ENCODE results near the gene PNPLA2.
A peak's percentile ranks its signal among the peaks of the same experiment; 100 is the strongest.

Gene PNPLA2

DNA sequence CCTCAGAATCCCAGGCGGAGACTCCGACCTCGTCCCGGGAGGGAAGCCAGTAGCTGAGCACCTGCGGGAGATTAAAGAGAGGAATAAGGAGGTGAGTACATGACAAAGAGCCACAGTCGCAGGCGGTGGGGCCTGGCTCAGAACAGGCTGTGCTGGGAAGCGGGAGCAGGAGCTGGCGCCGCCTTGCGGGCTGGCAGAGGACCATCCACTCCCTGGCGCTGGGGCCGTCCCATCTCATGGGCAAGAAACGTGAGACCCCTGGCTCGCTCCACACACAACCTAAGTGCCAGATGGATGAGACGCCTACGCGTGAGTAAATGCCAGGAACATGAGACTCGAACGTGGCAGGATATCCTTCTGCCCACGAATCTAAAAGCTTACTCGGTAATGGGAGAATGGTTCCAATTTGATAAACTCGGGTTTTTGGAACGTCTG, 35.1 kb upstream of the PNPLA2 start:
- DNase-seq (ENCODE audit: low read depth in 2 of 2) = no peak

DNA sequence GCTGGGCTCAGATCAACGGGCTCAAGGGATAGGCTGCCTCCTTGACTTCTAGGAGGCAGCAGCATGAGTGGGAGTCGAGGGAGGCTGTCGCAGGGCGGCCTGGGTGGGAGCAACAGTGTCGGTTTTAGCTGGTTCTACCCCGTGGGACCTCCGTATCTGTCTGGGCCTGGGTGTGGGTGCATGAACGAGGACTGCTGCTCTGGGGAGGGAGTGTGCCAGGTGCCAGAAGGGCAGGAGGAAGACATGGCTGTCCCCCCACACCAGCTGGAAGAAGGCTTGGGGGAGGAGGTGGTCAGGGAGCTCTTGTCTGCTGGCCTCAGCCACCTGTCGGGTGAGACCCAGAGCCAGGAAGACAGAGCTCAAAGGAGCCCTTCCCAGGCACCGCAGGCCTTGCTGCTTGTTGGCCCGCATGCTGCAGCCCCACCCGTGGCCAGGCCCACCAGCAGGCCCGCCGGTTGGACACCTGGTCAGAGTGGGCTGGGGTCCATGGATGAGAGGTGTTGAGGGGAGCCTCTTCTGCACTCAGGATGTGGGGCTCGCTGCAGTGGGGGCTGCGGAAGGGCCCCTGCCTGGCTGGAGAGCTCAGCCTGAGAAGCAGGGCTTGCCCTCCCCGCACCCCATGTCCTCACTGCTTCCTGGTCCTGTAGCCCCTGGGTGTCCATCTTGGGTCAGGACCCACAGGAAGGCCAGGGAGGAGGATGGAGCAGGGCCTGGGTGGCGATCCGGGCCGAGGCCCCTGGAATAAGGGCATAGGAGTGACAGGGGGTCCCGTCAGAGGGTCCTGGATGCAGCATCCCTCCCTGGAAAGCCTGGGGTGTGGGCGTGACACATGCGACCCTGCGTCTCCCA, 32.3 kb upstream of the PNPLA2 start:
- no peak for DNase-seq (ENCODE audit: low read depth in 2 of 2)

DNA sequence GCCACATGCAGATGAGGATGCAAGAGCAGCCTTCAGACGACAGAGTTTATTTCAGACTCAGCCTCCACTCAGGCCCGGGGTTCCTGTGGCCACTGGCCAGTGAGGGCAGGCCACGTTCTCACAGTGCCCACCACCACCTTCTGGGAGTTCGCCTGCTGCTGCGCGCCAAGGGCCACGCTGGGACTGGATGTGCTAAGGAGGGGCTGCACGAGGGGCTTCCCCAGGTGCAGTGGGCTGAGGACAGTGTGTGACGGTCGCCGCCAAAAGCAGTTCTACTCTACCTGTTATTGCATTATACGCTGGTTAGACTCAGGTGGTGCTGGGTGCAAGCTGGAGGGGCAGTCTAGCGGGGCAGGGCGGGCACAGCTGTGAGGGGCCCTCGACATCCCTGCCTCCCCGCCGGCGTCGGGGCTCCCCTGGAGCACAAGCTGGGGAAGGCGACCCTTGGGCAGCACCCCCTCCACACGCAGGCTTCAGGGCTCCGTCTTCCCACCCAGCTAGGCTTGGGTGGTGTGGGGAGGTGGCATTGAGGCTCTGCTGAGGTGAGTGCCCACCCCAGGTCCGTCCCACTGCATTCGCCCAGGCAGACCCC, 31.5 kb upstream of the PNPLA2 start:
- DNase-seq (ENCODE audit: low read depth in 2 of 2) = no peak

DNA sequence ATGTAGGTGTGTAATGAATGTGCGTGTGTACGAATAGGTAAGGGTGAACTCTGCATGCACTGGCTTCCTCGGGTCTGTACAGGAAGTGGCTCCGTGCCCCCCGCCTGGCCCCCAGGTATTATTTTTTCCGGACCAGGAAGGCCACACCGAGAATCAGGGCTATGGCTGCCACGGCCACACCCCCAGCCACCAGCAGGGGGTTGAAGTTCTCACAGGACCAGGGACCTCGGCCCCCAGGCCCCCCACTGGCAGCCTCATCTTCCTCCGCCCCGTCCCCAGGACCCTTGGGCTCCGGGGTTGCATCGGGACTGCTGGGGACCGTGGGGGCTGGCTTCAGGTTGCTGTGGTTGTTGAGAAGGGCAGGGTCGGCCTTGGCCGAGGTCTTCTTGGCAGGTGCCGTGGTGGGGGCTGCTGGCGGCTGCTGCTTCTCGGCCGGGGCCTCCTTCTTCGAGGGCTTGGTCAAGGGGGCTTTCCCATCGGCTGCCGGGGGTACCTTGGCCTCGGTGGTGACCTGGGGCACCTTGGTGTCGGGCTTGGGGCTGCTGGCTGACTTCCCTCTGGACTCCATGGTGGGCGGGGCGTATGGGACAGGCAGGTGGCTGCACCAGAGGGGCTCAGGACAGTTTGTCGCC, 30.6 kb upstream of the PNPLA2 start:
- no peak for DNase-seq (ENCODE audit: low read depth in 2 of 2)

DNA sequence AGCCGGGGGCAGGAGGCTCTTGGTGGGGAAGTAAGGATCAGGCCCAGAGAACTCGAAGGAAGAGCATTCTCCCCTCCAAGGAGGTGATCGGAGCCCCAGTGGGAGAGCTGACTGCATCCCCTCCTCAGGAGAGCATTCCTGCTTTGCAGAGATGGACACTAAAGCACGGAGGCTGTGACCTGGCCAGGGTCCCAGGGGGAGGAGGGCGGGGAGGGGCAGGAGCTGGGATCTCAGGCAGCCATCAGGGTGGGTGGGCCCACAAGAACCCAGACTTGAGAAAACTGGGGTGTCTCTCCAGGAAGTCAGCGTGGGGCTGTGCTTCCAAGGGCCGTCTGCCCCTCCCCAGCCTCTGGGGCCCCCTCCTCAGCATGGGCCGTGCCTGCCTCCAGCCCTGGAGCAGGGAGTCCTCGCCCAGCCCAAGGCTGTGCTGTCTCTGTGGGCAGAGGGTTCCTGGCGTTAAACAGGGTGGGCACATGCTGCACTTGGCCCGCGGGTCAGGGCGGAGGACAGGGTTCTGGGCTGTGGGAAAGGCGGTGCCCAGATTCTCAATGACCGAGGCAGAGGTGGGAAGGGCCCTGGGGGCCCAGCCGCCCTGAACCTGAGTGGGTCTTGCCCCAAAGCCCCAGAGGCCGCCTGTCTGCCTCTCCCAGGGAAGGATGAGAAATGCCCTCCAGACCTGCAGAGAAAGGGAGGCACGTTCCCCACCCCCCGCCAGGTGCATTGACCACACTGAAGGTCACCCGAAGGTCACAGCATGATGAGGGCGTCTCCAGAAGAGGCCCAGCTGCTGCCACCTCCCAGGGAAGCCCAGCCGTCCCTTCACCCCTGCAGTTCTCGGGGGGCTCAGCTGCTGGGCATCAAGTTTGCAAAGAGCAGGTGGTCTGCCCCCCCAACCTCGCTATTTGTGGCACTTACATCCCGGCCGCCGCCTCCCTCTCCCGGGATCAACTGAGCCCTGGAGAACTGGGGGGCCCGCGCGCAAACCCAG, 29.5 kb upstream of the PNPLA2 start:
- DNase-seq (ENCODE audit: low read depth in 2 of 2) = no peak

DNA sequence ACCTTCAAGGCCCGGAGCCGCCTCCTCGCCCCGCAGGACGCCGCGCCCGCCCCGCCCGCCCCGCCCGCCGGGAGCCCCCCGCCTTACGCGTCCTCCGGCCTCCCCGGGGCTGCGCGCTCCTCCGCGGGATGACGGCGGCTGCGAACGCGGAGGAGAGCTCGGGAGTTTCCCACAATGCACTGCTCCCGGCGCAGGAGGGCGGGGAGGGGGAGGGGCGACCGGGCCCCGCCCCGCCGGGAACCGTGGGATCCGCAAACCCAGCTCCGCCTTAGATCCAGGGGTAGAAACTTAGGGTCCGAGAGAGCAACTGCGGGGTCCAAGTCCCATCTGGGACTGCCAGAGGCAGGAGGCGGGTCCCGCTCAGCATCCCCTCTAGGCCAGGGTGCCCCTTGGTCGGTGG, 28.8 kb upstream of the PNPLA2 start, which contains the start of gene CEND1:
Gene CEND1 (minus strand): TSS at position 148 of the 400 bp plus-strand sequence. CDS start 1,514 bp downstream, outside the sequence.
- DNase-seq (ENCODE audit: low read depth in 2 of 2) = no peak

DNA sequence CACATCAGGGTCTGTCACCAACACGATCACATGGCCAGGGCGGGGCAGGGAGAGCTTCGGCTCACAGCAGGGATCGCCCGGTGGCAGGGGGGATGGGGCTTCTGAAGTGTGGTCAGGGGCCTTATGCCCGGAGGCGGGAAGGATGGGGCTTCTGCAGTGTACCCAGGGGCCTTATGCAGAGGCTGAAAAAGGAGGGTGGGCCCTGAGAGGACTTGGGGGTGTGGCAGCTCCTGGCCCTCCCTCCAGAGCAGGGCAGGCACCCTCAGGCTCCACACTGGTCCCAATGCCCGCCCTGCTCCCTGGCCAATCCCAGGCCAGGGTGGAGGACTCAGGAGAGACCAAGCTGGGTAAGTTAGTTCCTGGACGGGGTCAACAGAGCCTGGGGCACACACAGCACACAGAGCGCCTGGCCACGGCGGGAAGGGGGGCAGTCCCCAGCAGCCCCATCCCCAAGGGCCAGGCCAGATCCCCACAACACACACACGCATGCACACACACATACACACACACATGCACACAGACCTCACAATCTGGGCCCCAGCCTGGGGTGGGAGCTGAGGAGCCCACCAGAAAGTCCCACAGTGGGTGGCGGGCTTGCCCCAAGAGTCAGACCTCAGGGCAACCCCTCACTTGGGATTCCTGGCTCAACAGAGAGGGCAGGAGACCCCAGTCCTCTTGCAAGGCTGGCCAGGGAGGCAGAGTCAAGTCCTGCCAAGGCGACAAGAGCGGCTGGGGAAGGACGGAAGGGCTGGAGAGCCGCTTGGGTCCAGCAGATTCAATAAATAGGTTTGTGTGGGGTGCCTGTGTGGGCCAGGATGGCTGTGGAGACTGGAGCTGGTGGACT, 27.8 kb upstream of the PNPLA2 start:
- no peak for DNase-seq (ENCODE audit: low read depth in 2 of 2)

DNA sequence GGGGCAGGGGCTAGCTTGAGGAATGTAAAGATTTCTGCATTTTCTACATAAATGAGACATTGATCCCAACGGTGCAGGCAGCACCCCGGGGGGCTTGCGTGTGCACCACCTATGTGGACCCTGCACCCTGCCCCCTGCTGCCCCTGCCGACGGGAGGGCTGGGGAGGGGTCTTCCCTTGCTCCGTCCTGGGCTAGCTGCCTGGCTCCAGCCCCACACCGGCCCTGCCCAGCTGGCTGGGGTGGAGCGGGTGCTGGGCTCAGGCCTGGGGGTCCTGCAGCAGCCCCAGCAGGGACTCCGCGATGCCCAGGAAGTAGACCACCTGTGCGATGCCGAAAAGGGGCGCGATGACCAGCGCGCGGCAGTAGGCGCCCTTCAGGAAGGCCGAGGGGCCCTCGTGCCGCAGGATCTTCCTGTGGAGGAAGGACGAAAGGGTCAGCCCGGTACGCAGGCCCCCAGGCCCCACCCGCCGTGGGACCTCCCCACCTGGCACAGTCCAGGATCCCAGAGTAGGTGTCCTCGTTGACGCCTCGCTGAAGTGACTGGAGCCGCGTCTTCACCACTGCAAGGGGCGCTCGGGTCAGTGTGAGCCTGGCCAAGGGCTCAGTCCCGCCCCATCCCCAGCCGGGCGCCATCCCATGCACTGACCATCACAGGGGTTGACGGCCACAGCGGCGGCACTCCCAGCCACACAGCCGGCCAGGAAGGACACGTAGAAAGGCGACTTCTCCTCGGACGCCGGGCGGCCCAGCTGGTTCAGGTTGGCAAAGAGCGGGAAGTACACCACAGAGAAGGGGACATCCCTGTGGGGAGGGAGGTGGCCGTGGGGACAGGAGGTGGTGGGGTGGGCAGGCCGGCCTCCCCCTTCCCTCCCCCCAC, 26.8 kb upstream of the PNPLA2 start:
- no peak for DNase-seq (ENCODE audit: low read depth in 2 of 2)

DNA sequence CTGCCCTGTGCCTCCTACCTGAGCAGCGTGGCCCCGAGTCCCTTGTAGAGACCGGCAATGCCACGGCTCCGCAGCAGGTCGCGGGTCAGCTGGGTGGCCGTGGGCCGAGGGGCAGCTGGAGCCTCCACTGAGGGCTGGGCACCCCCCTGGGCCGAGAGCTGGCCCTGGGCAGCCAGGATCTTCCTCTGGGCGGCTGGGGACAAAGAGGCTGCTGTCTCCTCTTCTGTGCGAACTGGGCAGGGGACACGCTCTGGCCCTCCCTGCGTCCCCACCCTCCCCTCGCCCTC, 26.2 kb upstream of the PNPLA2 start:
- no peak for DNase-seq (ENCODE audit: low read depth in 2 of 2)

DNA sequence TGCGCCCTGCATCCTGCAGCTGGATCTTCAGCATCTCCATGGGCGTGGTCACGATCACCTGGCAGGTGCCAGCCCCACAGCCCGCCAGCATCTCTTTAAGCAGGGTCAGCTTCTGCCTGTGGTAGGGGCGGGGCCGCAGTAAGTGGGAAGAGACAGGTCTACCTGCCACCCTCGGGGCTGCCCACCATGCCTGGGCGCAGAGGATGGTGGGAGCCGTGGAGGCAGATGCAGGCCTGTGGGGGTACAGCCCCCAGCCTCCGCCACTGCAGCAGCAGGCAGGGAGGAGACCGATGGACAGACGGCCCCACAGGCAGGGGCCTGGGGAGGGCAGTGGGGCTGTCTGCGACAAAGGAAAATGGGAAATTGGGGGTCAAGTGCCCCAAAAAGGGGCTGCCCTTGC, 25.8 kb upstream of the PNPLA2 start:
- no peak for DNase-seq (ENCODE audit: low read depth in 2 of 2)

DNA sequence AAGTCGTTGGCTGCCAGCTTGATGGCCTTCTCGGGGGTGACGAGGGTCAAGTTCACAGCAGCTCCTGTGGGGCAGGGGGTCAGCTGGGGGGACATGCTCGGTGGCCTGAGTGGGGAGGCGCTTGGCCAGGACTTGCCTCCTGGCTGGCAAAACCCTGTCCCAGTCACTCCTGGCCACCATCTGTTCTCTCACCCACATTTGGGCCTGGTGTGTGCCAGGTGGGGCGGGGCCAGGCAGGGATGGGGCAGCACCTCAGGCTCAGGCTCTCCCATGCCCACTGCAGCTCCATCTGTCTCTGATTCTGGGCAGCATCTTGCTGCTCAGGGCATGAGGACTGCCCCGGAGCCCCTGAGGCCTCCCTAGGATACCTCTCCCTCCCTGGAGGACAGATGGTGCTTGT, 25.2 kb upstream of the PNPLA2 start:
- DNase-seq (ENCODE audit: low read depth in 2 of 2) = no peak

DNA sequence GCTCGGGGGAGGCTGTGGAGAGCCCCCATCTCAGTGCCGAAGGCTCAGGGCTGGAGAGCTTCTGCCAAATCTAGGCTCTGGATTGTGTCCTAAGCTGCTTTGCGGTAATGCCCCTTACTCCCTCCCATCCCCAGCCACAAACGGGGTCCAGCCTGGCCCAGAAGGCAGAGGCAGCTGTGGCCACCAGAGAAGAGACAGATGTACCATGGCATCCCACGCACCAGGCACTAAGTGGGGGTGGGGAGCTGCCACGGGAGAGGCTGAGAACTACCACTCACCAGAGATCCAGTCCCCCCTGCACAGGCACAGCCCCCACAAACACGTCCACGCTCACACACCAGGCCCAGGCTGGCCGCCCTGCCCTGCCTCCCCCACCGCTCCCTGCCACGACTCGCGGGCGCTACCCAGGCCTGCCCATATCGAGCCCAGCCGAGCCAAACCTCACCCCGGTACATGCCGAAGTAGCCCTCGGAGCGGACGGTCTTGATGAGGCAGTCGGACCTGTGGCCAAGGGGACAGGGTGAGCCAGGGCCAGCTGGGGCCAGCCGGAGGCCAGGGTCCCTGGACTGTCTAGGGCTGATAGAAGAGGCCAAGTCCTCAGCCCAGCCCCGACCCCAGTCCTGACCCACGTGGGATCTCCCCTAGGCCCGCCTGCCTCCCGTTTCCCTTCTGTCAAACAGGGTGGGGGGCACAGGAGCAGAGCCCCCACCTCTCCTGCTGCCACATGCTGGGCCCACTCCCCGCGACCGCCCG, 24.5 kb upstream of the PNPLA2 start:
- no peak for DNase-seq (ENCODE audit: low read depth in 2 of 2)

DNA sequence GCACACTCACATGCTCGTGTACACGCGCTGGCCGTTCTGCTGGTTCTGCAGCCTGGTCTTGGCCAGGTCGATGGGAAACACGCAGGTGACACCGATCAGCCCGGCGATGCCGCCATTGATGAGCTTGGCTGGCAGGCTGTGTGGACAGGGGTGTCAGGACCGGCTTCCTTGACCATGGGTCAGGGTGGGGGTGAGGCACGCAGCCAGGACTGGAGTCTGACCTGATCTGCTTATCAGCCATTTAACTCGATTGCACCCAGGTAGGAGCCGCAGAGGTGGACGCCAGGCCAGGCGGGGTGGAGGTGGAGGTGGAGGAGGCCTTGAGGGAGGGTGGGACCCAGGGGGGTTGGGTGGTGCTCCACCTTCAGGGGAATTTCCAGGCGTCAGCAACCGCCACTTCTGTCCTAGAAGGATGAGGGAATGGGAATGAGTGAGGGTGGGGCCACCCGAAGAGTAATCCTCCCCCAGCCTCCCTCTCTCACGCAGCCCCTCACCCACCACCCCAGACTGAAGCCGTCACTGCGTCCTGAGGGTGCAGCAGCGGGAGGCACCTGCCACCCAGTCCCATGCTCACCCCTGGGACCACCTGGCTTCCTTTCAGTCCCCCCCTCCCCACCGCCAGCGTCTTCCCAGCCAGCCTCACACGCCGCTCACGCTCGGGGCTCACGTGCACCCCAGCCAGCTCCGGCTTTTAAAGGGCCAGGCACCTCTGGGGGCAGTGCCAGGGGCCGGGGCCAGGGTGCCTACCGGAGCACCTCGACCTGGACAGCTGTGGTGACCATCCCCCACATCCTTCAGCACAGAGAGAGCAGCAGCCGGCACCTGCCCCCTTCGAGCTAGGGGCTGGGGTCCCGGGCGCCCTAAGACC, 23.7 kb upstream of the PNPLA2 start:
- DNase-seq (ENCODE audit: low read depth in 2 of 2) = no peak

DNA sequence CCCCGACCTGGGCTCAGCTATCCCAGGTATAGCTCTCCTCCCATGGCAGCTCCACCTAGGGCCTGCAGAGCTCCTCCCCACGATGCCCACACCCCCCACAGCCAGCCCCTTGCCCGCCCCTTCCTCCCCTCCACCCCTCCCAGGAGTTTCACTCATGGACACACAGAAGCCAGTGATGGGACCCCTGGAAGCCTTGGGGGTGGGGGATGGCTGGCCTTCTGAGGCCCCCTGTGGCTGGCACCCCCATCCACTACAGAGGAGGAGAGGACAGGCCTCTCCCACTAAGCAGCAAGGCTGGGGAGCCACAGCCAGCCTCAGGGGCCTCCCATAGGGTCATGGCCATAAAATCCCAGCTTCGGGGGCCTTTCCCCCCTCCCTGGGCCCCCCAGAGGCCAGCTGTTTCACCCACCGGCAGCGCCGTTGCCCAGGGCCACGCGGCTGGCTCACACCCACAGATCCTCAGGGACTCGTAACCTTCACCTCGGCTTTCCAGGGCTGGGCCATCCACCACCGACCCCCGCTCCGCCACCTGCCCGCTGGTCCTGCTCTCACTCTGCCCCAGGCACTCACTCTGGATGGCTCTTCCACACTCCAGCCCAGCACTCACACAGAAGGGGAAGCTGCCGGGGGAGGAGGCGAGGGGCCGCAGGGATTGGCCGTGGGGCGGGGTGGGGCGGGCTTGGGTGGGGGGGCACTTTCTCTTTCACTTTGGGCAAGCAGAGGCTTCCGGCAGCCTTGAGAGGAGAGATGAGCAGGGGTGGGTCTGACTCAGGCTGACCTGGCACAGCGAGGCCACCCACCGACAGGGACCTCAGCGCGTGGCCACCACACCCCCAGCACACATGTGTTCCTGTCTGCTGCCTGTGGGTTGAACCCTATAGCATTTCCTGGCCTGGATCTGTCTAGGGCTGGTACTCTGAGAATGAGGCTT, 22.8 kb upstream of the PNPLA2 start:
- DNase-seq (ENCODE audit: low read depth in 2 of 2) = peak; percentile 74 to 77

DNA sequence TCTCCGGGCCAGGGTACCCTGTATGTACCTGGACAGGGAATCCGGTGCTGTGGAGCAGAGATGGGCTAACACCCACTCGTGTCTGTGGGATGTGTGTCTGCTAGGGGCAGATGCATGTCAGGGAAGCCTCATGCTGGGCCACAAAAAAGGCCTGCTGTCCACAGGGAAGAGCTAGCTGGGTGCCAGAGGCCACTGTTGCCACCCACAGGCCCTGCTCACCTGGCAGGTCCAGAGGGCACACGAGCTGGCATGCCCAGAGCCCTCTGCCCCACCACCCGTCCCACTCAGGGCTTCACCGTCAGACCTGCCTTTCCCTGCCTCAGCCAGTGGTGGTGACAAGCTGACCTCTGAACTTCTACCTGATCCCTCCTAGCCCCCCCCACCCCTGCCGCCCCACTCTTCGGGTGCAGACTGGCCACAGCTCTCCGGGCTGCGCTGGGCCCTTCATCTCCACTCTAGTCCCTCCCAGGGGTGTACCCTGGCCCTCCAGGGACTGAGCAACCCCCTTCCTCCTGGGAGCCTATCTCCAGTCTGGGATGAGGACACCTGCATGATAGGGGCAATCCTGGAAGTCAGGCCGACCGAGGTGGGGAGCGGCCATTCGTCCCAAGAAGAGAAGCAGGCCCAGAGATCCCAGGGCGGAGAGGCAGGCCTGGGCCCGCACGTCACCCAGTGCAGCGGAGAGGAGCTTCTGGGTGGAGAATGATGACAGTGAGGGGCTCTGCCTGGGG, 22.0 kb upstream of the PNPLA2 start:
- DNase-seq (ENCODE audit: low read depth in 2 of 2) = no peak

DNA sequence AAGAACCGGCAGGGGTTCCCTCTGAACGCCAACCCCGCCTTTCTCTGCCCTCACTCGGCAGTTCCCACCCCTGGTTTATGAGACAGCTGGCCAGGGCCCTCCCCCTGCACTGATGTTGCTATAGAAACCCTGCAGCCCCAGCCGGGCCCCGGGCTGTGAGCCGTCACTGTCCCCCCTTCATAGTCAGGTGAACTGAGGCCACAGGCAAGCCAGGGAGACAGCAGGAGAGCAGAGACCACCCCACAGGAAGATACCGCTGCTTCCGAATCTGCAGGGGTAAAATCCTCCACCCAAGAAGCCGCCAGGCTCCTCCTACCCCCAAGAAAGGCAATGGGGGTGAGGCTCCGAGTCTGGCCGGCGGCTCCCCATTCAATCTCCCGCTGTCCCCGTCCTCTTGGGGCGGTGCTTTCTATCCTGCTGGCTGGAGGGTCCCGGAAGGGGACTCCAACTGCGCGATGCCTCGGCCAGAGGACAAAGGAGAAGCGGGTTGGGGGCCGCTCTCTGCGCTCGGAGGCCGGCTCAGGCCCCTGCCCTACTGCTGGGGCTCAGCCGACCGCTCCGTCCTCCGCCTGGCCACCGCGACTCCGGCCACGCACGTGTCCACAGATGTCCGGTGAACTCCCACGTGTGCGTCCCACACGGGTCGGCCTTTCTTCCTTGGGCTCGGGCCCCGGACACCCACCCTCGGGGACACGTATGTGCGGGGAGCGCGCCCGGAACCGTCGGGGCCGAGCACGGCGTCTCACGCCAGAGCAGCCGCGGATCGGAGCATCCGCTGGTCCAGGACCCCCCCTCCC, 21.2 kb upstream of the PNPLA2 start:
- DNase-seq (ENCODE audit: low read depth in 2 of 2) = peak; percentile 57 to 62

Measured in stimulated activated CD8-positive, alpha-beta memory T cell treated with anti-CD3 and anti-CD28 coated beads, Interleukin-15, amount 100 ng/mL, for 4 hours (primary cell).